Gastroesophageal sphincter (tissue), 4 donors: Measurements from ENCODE around the gene ACOD1. TPM values are rescaled to one million over a fixed set of nuclear protein-coding genes. Genes with fewer than 3 reads are reported as not detected.

Source experiments
- ATAC-seq: fragments of 150-250 bp; one replicate; pipeline ENCODE4 v1.9.1; 2016; ENCODE audit warnings: mild to moderate bottlenecking, moderate library complexity
- H3K27ac ChIP-seq, 4 donors: fragments of 200-600 bp; sonication (generic) in 3 of 4; 1 replicate in 3 of 4; 2 replicates in 1 of 4; pipeline ENCODE4 v1.5.1; 2016 to 2019
- H3K27me3 ChIP-seq: fragments of 200-600 bp; sonication (generic); one replicate; pipeline ENCODE4 v1.5.1; 2019
- H3K36me3 ChIP-seq, 2 donors: fragments of 200-600 bp; sonication (generic); one replicate each; pipeline ENCODE4 v1.5.1; 2019; ENCODE audit warnings: control low read depth in 1 of 2
- H3K4me1 ChIP-seq, 3 donors: fragments of 200-600 bp; sonication (generic); 1 replicate in 2 of 3; 2 replicates in 1 of 3; pipeline ENCODE4 v1.5.1; 2016 to 2019; ENCODE audit warnings: control low read depth in 2 of 3
- H3K4me3 ChIP-seq, 2 donors: fragments of 200-600 bp; sonication (generic); one replicate each; pipeline ENCODE4 v1.5.1; 2019; ENCODE audit warnings: mild to moderate bottlenecking in 1 of 2, moderate library complexity in 1 of 2
- H3K9me3 ChIP-seq, 3 donors: fragments of 200-600 bp; sonication (generic); one replicate each; pipeline ENCODE4 v1.5.1; 2017 to 2019; ENCODE audit warnings: control low read depth in 2 of 3
- CTCF ChIP-seq, 4 experiments: fragments of 200-600 bp in 2 of 4; fragments of 450-650 bp in 2 of 4; sonication (generic) in 1 of 4; IDR thresholded peaks; one replicate each; pipeline ENCODE4 v1.5.1; 2017 to 2019; ENCODE audit warnings: antibody characterized with exemption in 4 of 4, mild to moderate bottlenecking in 2 of 4, moderate library complexity in 2 of 4
- EP300 ChIP-seq: sonication (generic); formaldehyde crosslinking; IDR thresholded peaks from one replicate; pipeline ENCODE4 v1.6.1; 2017; ENCODE audit warnings: antibody characterized with exemption, mild to moderate bottlenecking
- POLR2A ChIP-seq, 2 donors: fragments of 450-650 bp; IDR thresholded peaks; one replicate each; pipeline ENCODE4 v1.6.1; 2017; ENCODE audit warnings: antibody characterized with exemption in 2 of 2, mild to moderate bottlenecking in 2 of 2, moderate library complexity in 1 of 2
- POLR2AphosphoS5 ChIP-seq: sonication (generic); formaldehyde crosslinking; IDR thresholded peaks from one replicate; pipeline ENCODE4 v1.6.1; 2017; ENCODE audit warnings: antibody characterized with exemption
- WGBS, 2 donors: methylation state at CpG; one replicate each; pipeline ENCODE4 v1.1.5; 2018; ENCODE audit warnings: low coverage in 1 of 2; 5-methylcytosine and 5-hydroxymethylcytosine counted together
- total RNA-seq, 4 donors: library from RNA; depleted of rRNA; stranded (reverse); fragments of >200 nt; gene quantifications; one replicate each; pipeline ENCODE4 v1.1.0, GENCODE V29; 2016

The ACOD1 gene
- total RNA-seq, 4 donors from 2014 or later = not detected

GRCh38 chr13:76991796-76992547 lies 43.7 kb downstream of the ACOD1 start, which contains the start of gene CLN5:
TSS of gene CLN5 (plus strand) at chr13:76992081. CDS start at chr13:76992099, 18 bp downstream.
- H3K27ac ChIP-seq = peak within 1 kb of the TSS; percentile 89 to 95 (median 93)

GRCh38 chr13:76992548-76993001 lies 44.3 kb downstream of the ACOD1 start:
- ATAC-seq = peak; percentile 2
- no peaks in the 10 kb centered on the region for H3K9me3 ChIP-seq
- WGBS, 2 donors = 0 to 1% methylated on average over 9 to 16 of the region's 20 CpGs
- TF ChIP-seq POLR2A (IDR thresholded peaks at IDR 0.05) (no peak), POLR2AphosphoS5 (no peak), EP300 (no peak), CTCF (IDR thresholded peaks at IDR 0.05) (no peak)
- H3K27me3 ChIP-seq = no peaks in the 10 kb centered on the region
- H3K36me3 ChIP-seq = peaks cover 0 to 24% of the 10 kb centered on the region in 2 donors
- peak overlapping the region; percentile 78 to 85 for H3K4me3 ChIP-seq
- H3K27ac ChIP-seq = peak overlapping the region; percentile 89 to 95 (median 93)
- H3K4me1 ChIP-seq = peaks cover 0 to 42% (median 0%) of the 10 kb centered on the region in 3 donors

More at GRCh38 chr13:76991796-76992547, 43.7 kb downstream of the ACOD1 start, which contains the start of gene CLN5:
- peaks cover 0 to 18% of the 10 kb centered on the region in 2 donors for H3K36me3 ChIP-seq
- H3K4me1 ChIP-seq = peaks cover 0 to 42% (median 0%) of the 10 kb centered on the region in 3 donors
- ATAC-seq = peak; percentile 98
- H3K27me3 ChIP-seq = no peaks in the 10 kb centered on the region
- H3K4me3 ChIP-seq = peak within 1 kb of the TSS; percentile 78 to 85
- 0% methylated on average over 3 to 8 of the region's 73 CpGs for WGBS, 2 donors
- TF ChIP-seq POLR2A (IDR thresholded peaks at IDR 0.05) (peak; percentile 97 to 98), POLR2AphosphoS5 (peak; percentile 98), CTCF (IDR thresholded peaks at IDR 0.05) (peak in 3 of 4 experiments; percentile 26 to 49 (median 46)), EP300 (no peak)
- H3K9me3 ChIP-seq = no peaks in the 10 kb centered on the region

- TF ChIP-seq EP300 = no peak
- ATAC-seq = no peak
- Histone ChIP-seq H3K27ac (peak overlapping the region; percentile 89 to 95 (median 93)), H3K4me3 (peak overlapping the region; percentile 78 to 85), H3K4me1 (peaks cover 0 to 42% (median 0%) of the 10 kb centered on the region in 3 donors), H3K36me3 (peaks cover 0 to 26% of the 10 kb centered on the region in 2 donors), H3K27me3 (no peaks in the 10 kb centered on the region), H3K9me3 (no peaks in the 10 kb centered on the region)
- WGBS, 2 donors = 12 to 24% methylated on average over 3 of the region's 3 CpGs
Measured at GRCh38 chr13:76993021-76993420, 44.7 kb downstream of the ACOD1 start.

- peak overlapping the region in 2 of 4 donors; percentile 89 to 94 for H3K27ac ChIP-seq
Measured at GRCh38 chr13:76993473-76993872, 45.2 kb downstream of the ACOD1 start.

More at GRCh38 chr13:76993473-76993872, 45.2 kb downstream of the ACOD1 start:
- Histone ChIP-seq H3K27me3 (no peaks in the 10 kb centered on the region), H3K4me1 (peaks cover 0 to 42% (median 0%) of the 10 kb centered on the region in 3 donors), H3K9me3 (no peaks in the 10 kb centered on the region), H3K36me3 (peaks cover 0 to 31% of the 10 kb centered on the region in 2 donors), H3K4me3 (peak overlapping the region in 1 of 2 donors; percentile 78)
- 75 to 78% methylated on average over 5 of the region's 5 CpGs for WGBS, 2 donors
- TF ChIP-seq CTCF (IDR thresholded peaks at IDR 0.05) = no peak
- no peak for TF ChIP-seq POLR2AphosphoS5
- TF ChIP-seq EP300 = no peak
- no peak for TF ChIP-seq POLR2A (IDR thresholded peaks at IDR 0.05)
- ATAC-seq = no peak
